Fibroblast of villous mesenchyme (primary cell): ENCODE measurements around the gene AQP3. TPM values are rescaled to one million over a fixed set of nuclear protein-coding genes. Genes with fewer than 3 reads are reported as not detected.
"Not testable (repeated sequence)": the region's sequence is repeated elsewhere in the genome, so short reads cannot be mapped to it uniquely, and the experiment has no call there.

ENCODE experiments used
- DNase-seq: peaks from one replicate; pipeline ENCODE4 v3.0.0-alpha.2; 2010; ENCODE audit warnings: low read depth
- H3K4me3 ChIP-seq: 2 replicates; pipeline ENCODE4 v1.5.1; 2011; ENCODE audit warnings: low read depth, mild to moderate bottlenecking, low read length
- total RNA-seq: library from RNA; depleted of rRNA; stranded (reverse); fragments of >200 nt; gene quantifications from 2 replicates; pipeline ENCODE4 v1.2.3, GENCODE V29; 2012
- TF ChIP-seq, protein P1 (sequence below): IDR thresholded peaks from 2 replicates; pipeline ENCODE4 v1.5.1; 2012; ENCODE audit warnings: low read depth, mild to moderate bottlenecking, low read length; ENCODE audit not compliant: insufficient read depth

AQP3 gene
- total RNA-seq, 1 donor, result 0.86 TPM

DNA sequence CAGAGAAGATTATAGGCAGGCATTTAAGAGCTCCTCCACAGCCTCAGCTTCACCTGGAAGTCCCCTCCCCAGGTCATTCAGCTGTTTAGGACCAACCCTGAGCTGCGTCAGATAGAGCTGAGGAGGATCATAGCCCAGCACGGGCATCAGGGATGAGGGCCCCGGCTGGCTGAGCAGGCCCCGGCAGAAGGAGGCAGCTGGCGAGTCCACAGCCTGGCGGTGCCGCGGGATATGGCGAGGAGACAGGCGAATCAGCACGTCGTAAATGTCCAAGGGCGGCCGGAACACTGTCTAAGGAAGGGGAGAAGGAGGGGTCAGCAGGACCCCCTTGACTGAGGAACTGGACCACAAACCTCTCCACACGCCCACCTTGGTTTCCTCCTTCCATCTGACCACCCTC lies 15.8 kb upstream of the AQP3 start:
- TF ChIP-seq, protein P1, sequence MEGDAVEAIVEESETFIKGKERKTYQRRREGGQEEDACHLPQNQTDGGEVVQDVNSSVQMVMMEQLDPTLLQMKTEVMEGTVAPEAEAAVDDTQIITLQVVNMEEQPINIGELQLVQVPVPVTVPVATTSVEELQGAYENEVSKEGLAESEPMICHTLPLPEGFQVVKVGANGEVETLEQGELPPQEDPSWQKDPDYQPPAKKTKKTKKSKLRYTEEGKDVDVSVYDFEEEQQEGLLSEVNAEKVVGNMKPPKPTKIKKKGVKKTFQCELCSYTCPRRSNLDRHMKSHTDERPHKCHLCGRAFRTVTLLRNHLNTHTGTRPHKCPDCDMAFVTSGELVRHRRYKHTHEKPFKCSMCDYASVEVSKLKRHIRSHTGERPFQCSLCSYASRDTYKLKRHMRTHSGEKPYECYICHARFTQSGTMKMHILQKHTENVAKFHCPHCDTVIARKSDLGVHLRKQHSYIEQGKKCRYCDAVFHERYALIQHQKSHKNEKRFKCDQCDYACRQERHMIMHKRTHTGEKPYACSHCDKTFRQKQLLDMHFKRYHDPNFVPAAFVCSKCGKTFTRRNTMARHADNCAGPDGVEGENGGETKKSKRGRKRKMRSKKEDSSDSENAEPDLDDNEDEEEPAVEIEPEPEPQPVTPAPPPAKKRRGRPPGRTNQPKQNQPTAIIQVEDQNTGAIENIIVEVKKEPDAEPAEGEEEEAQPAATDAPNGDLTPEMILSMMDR, result no peak
- no peak for DNase-seq

GRCh38 chr9:33461492-33461891 lies 14.1 kb upstream of the AQP3 start:
- DNase-seq, result no peak
- no peak overlapping the region for H3K4me3 ChIP-seq
- TF ChIP-seq, protein P1, result no peak

More for the DNA sequence above, 15.8 kb upstream of the AQP3 start:
- no peak overlapping the region for H3K4me3 ChIP-seq

- no peak overlapping the region for H3K4me3 ChIP-seq
- DNase-seq, result no peak
Measured at GRCh38 chr9:33460854-33461253, 13.5 kb upstream of the AQP3 start.

GRCh38 chr9:33459115-33459514 lies 11.7 kb upstream of the AQP3 start:
- DNase-seq, result no peak
- no peak overlapping the region for H3K4me3 ChIP-seq
- TF ChIP-seq, protein P1, result no peak

More at GRCh38 chr9:33460854-33461253, 13.5 kb upstream of the AQP3 start:
- TF ChIP-seq, protein P1, result no peak

DNA sequence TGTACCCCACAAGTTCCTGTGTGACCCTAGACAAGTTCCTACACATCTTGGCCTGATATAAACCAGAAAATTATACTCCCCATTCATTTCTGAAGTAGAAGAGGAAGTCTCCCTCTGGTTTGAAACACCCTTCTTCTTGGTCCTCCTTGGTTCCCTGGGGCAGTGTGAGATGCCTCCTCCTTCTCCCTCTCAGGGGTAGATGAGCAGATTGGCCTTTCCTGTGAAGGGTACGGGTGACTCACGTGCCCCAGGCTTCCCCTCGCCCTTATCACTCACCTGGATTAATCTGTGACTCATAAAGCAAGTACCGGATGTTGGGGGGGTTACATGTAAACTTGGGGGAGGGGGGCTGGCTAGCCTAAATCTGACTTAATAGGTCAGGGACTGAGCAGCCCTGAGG lies 11.1 kb upstream of the AQP3 start:
- DNase-seq, result peak; percentile 51
- no peak overlapping the region for H3K4me3 ChIP-seq
- TF ChIP-seq, protein P1, result no peak

GRCh38 chr9:33455945-33456344 lies 8.6 kb upstream of the AQP3 start:
- H3K4me3 ChIP-seq, result no peak overlapping the region
- DNase-seq, result no peak
- TF ChIP-seq, protein P1, result no peak

DNA sequence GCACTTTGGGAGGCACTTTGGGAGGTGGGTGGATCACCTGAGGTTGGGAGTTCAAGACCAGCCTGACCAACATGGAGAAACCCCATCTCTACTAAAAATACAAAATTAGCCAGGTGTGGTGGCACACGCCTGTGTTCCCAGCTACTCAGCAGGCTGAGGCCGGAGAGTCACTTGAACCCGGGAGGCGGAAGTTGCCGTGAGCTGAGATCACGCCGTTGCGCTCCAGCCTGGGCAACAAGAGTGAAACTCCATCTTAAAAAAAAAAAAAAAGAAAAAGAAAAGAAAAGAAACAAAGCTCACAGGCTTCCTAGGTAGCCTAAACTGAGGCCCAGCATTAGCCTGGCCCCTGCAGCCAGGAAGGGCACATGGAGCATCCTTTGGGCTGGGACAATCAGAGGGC lies 8.1 kb upstream of the AQP3 start:
- H3K4me3 ChIP-seq, DNase-seq: not testable (repeated sequence)

GRCh38 chr9:33454661-33455026 lies 7.3 kb upstream of the AQP3 start:
- DNase-seq, H3K4me3 ChIP-seq: not testable (repeated sequence)
